HEK293T (cell line): Measurements from ENCODE around the gene CLEC20A.

ENCODE experiments used
- BHLHE40 ChIP-seq: fragments of 450-650 bp; IDR thresholded peaks from 2 replicates; pipeline ENCODE4 v1.6.1; 2016; ENCODE audit warnings: mild to moderate bottlenecking, moderate library complexity, borderline replicate concordance
- FOXM1 ChIP-seq: fragments of 450-650 bp; IDR thresholded peaks from 2 replicates; pipeline ENCODE4 v1.6.1; 2017; ENCODE audit warnings: mild to moderate bottlenecking, borderline replicate concordance
- L3MBTL2 ChIP-seq: fragments of 450-650 bp; conservative IDR thresholded peaks from 2 replicates; pipeline ENCODE4 v1.6.1; 2016; ENCODE audit warnings: mild to moderate bottlenecking
- LEF1 ChIP-seq: fragments of 450-650 bp; IDR thresholded peaks from 2 replicates; pipeline ENCODE4 v1.6.1; 2017; ENCODE audit warnings: mild to moderate bottlenecking, borderline replicate concordance
- NFRKB ChIP-seq: fragments of 450-650 bp; IDR thresholded peaks from 2 replicates; pipeline ENCODE4 v1.6.1; 2016; ENCODE audit warnings: mild to moderate bottlenecking, moderate library complexity
- SUZ12 ChIP-seq: fragments of 450-650 bp; IDR thresholded peaks from 2 replicates; pipeline ENCODE4 v1.6.1; 2016; ENCODE audit warnings: mild to moderate bottlenecking
- TARDBP ChIP-seq: fragments of 450-650 bp; IDR thresholded peaks from 2 replicates; pipeline ENCODE4 v1.6.1; 2016
- ZNF384 ChIP-seq: fragments of 450-650 bp; IDR thresholded peaks from 2 replicates; pipeline ENCODE4 v1.6.1; 2016

DNA sequence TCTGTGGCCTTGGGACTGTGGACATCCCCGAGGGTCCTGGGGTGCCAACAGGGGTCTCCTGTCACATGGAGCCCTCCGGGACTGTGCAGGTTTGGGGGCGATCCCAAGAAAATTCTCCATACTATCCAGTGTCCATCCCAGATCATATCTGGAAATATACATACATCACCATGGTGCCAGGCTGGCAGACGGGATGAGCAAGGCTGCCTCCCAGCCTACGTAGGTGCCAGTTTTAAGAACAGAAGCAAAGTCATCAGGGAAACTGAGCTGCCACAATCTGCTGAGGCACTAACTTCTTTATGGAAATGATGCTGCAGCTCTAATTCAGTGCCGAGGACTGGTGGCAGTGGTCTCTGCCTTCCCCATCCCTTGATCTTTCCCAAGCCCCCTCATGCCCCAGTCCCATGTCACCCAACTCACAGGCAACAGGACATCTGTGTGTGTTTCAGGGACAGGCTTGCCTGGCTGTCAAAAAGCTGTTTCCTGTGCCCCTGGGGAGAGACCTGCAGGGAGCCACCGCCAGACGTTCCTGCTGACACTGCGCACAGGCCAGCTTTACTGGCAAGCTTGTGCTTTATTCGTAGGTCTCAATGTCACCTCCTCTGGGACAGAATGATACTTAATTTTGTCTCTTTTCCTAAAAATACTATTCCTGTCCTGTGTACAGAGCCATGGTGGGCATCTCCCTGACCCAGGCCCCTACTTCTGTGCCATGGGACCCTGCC lies 31.6 kb upstream of the CLEC20A start:
- TF ChIP-seq L3MBTL2 (no peak), SUZ12 (no peak), LEF1 (no peak), NFRKB (no peak), FOXM1 (no peak), TARDBP (no peak), ZNF384 (no peak), BHLHE40 (no peak)
